Tibial nerve (tissue), 4 donors: Measurements from ENCODE around the gene FEM1A.

Experiments used
- EP300 ChIP-seq, 2 donors: sonication (generic); formaldehyde crosslinking; IDR thresholded peaks; one replicate each; pipeline ENCODE4 v1.6.1; 2017; ENCODE audit warnings: antibody characterized with exemption in 2 of 2, mild to moderate bottlenecking in 1 of 2
- POLR2A ChIP-seq, 2 donors: fragments of 450-650 bp; IDR thresholded peaks; one replicate each; pipeline ENCODE4 v1.6.1; 2017; ENCODE audit warnings: antibody characterized with exemption in 2 of 2, mild to moderate bottlenecking in 2 of 2, moderate library complexity in 2 of 2
- TF ChIP-seq, protein P1 (sequence below), 5 experiments: fragments of 200-600 bp in 3 of 5; fragments of 450-650 bp in 2 of 5; sonication (generic) in 3 of 5; IDR thresholded peaks; one replicate each; pipeline ENCODE4 v1.5.1; 2016 to 2019; ENCODE audit warnings: antibody characterized with exemption in 5 of 5, mild to moderate bottlenecking in 3 of 5, moderate library complexity in 2 of 5

DNA sequence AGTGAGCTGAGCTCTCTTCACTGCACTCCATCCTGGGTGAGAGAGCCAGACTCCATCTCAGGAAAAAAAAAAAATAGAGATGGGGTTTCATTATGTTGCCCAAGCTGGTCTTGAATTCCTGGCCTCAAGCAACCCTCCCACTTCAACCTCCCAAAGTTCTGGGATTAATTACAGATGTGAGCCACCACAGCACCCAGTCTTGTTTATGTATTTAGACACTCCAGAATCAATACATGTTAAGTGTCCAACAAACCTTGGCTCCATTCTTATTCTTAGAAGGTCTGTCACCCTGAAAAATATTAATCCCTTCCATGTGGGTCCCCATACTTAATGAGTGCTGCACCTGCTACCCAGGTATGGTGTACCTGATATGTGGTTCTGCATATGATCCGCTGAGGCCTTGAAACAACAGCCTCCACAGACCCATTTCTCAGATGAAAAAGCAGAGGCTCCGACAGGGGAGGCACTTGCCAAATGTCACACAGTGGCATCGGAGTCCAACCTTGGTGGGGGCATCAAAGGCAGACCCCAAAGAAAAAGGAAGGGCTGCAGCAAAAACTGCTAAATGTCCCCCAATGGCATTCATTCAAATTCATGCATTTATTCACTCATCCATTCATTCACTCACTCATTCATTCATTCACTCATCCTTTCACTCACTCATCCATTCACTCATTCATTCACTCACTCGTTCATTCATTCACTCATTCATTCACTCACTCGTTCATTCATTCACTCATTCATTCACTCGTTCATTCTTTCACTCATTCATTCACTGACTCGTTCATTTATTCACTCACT lies 23.3 kb downstream of the FEM1A start:
- TF ChIP-seq, protein P1, sequence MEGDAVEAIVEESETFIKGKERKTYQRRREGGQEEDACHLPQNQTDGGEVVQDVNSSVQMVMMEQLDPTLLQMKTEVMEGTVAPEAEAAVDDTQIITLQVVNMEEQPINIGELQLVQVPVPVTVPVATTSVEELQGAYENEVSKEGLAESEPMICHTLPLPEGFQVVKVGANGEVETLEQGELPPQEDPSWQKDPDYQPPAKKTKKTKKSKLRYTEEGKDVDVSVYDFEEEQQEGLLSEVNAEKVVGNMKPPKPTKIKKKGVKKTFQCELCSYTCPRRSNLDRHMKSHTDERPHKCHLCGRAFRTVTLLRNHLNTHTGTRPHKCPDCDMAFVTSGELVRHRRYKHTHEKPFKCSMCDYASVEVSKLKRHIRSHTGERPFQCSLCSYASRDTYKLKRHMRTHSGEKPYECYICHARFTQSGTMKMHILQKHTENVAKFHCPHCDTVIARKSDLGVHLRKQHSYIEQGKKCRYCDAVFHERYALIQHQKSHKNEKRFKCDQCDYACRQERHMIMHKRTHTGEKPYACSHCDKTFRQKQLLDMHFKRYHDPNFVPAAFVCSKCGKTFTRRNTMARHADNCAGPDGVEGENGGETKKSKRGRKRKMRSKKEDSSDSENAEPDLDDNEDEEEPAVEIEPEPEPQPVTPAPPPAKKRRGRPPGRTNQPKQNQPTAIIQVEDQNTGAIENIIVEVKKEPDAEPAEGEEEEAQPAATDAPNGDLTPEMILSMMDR (IDR thresholded peaks at IDR 0.05) = no peak
- TF ChIP-seq POLR2A (IDR thresholded peaks at IDR 0.05) (no peak), EP300 (IDR thresholded peaks at IDR 0.05) (no peak)
